ENCODE data around the gene GPR183. TPM values are rescaled to one million over a fixed set of nuclear protein-coding genes. Genes with fewer than 3 reads are reported as not detected.

Gene GPR183
- total RNA-seq, 1 experiment from 2014 or later: 0.15 TPM

DNA sequence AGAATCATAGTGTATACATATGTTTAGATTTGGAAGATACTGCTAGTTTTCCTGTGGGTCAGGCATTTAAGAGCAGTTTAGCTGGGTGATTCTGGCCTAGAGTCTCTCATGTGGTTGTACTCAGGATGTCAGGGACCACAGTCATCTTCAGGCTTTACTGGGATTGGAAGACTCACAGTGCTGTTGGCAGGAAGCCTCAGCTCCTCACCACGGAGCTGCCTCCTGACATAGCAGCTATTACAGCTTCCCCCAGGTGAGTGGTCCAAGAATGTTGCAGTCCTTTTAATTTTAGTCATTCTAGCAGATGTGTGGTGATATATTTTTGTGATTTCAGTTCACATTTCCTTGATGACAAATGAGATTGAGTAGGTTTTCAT, 32.1 kb downstream of the GPR183 start:
- no peak for TF ChIP-seq TCF7L2 (IDR thresholded peaks at IDR 0.05; ENCODE audit: low read depth, low read length)
- no peak for TF ChIP-seq POLR2AphosphoS5 (IDR thresholded peaks at IDR 0.05; ENCODE audit: low read depth, low read length)
- TF ChIP-seq SIN3A (IDR thresholded peaks at IDR 0.05; ENCODE audit: borderline replicate concordance, insufficient read depth, low read depth, low read length): no peak
- TF ChIP-seq, protein P1, sequence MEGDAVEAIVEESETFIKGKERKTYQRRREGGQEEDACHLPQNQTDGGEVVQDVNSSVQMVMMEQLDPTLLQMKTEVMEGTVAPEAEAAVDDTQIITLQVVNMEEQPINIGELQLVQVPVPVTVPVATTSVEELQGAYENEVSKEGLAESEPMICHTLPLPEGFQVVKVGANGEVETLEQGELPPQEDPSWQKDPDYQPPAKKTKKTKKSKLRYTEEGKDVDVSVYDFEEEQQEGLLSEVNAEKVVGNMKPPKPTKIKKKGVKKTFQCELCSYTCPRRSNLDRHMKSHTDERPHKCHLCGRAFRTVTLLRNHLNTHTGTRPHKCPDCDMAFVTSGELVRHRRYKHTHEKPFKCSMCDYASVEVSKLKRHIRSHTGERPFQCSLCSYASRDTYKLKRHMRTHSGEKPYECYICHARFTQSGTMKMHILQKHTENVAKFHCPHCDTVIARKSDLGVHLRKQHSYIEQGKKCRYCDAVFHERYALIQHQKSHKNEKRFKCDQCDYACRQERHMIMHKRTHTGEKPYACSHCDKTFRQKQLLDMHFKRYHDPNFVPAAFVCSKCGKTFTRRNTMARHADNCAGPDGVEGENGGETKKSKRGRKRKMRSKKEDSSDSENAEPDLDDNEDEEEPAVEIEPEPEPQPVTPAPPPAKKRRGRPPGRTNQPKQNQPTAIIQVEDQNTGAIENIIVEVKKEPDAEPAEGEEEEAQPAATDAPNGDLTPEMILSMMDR (IDR thresholded peaks at IDR 0.05): no peak
- TF ChIP-seq, protein P2, sequence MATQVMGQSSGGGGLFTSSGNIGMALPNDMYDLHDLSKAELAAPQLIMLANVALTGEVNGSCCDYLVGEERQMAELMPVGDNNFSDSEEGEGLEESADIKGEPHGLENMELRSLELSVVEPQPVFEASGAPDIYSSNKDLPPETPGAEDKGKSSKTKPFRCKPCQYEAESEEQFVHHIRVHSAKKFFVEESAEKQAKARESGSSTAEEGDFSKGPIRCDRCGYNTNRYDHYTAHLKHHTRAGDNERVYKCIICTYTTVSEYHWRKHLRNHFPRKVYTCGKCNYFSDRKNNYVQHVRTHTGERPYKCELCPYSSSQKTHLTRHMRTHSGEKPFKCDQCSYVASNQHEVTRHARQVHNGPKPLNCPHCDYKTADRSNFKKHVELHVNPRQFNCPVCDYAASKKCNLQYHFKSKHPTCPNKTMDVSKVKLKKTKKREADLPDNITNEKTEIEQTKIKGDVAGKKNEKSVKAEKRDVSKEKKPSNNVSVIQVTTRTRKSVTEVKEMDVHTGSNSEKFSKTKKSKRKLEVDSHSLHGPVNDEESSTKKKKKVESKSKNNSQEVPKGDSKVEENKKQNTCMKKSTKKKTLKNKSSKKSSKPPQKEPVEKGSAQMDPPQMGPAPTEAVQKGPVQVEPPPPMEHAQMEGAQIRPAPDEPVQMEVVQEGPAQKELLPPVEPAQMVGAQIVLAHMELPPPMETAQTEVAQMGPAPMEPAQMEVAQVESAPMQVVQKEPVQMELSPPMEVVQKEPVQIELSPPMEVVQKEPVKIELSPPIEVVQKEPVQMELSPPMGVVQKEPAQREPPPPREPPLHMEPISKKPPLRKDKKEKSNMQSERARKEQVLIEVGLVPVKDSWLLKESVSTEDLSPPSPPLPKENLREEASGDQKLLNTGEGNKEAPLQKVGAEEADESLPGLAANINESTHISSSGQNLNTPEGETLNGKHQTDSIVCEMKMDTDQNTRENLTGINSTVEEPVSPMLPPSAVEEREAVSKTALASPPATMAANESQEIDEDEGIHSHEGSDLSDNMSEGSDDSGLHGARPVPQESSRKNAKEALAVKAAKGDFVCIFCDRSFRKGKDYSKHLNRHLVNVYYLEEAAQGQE (IDR thresholded peaks at IDR 0.05; ENCODE audit: insufficient read depth in 1 of 2, low read depth in 2 of 2, low read length in 1 of 2): no peak
- Histone ChIP-seq H3K4me3 (ENCODE audit: low read depth in 2 of 2, low read length in 2 of 2) (no peak overlapping the region), H3K27me3 (ENCODE audit: control insufficient read depth, insufficient read depth, low read length) (no peaks in the 10 kb centered on the region), H3K9me3 (ENCODE audit: control insufficient read depth, insufficient read depth, low read depth, low read length) (no peaks in the 10 kb centered on the region), H3K27ac (ENCODE audit: low read length) (no peak overlapping the region), H3K4me1 (ENCODE audit: control insufficient read depth, insufficient read depth, low read length) (no peaks in the 10 kb centered on the region), H3K36me3 (ENCODE audit: control insufficient read depth, insufficient read depth, low read length) (no peaks in the 10 kb centered on the region)
- DNase-seq (ENCODE audit: low read depth, low spot score): no peak
- BruUV-seq (replicated peaks): no TSS peak
- in situ Hi-C loops (cut with HindIII; ENCODE audit: low pct_unique_long_range_greater_than_20kb, low sequenced_read_pairs): no loop called here
- intact Hi-C loops (cut with micrococcal nuclease; ENCODE audit: unreplicated experiment): no loop called here
- ChIA-PET POLR2A (interaction anchor here (0.6 kb wide), 1 partner anchor 12 kb away, joined by 3 read pairs; no protein-coding TSS in a partner anchor), CTCF (no interaction called here)
- no peak for ATAC-seq

DNA sequence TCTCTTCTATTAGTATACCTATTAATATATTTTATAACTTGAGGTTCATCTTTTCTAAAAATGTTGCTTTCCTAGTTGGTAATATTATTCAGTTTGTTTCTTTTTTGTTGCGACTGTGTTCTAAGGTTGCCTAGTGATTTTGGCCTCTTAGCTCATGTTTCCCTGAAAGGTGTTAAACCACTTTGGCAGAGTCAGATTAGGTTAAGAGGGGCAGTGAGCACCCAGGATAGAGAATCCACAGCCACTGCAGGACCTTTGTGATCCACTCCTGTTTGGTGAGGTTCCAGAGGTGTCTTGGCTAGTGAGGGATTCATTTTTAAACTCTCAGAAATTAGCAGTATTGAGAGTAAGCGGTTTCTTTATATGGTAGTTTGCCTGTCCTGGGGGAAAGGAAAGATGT, 34.1 kb downstream of the GPR183 start:
- ATAC-seq: no peak
- BruUV-seq (replicated peaks): no TSS peak
- Histone ChIP-seq H3K27me3 (ENCODE audit: control insufficient read depth, insufficient read depth, low read length) (no peaks in the 10 kb centered on the region), H3K4me1 (ENCODE audit: control insufficient read depth, insufficient read depth, low read length) (no peaks in the 10 kb centered on the region), H3K36me3 (ENCODE audit: control insufficient read depth, insufficient read depth, low read length) (no peaks in the 10 kb centered on the region), H3K4me3 (ENCODE audit: low read depth in 2 of 2, low read length in 2 of 2) (no peak overlapping the region), H3K27ac (ENCODE audit: low read length) (no peak overlapping the region), H3K9me3 (ENCODE audit: control insufficient read depth, insufficient read depth, low read depth, low read length) (no peaks in the 10 kb centered on the region)
- in situ Hi-C loops (cut with HindIII; ENCODE audit: low pct_unique_long_range_greater_than_20kb, low sequenced_read_pairs) (no loop called here), intact Hi-C loops (cut with micrococcal nuclease; ENCODE audit: unreplicated experiment) (no loop called here)
- CTCF ChIA-PET: no interaction called here
- DNase-seq (ENCODE audit: low read depth, low spot score): no peak
- TF ChIP-seq, protein P1 (IDR thresholded peaks at IDR 0.05): no peak
- TF ChIP-seq SIN3A (IDR thresholded peaks at IDR 0.05; ENCODE audit: borderline replicate concordance, insufficient read depth, low read depth, low read length): no peak
- TF ChIP-seq, protein P2 (IDR thresholded peaks at IDR 0.05; ENCODE audit: insufficient read depth in 1 of 2, low read depth in 2 of 2, low read length in 1 of 2): no peak
- TF ChIP-seq POLR2AphosphoS5 (IDR thresholded peaks at IDR 0.05; ENCODE audit: low read depth, low read length): no peak
- TF ChIP-seq TCF7L2 (IDR thresholded peaks at IDR 0.05; ENCODE audit: low read depth, low read length): no peak
- POLR2A ChIA-PET: no interaction called here

Data from Panc1 (cell line).